ENCODE data around the gene OARD1. TPM values are rescaled to one million over a fixed set of nuclear protein-coding genes. Genes with fewer than 3 reads are reported as not detected.
"Not testable (repeated sequence)": the region's sequence is repeated elsewhere in the genome, so short reads cannot be mapped to it uniquely, and the experiment has no call there.

The OARD1 gene
- total RNA-seq (2014; rRNA removed; shearing (Covaris generic)): 24.8 and 30.8 TPM in 2 replicates

DNA sequence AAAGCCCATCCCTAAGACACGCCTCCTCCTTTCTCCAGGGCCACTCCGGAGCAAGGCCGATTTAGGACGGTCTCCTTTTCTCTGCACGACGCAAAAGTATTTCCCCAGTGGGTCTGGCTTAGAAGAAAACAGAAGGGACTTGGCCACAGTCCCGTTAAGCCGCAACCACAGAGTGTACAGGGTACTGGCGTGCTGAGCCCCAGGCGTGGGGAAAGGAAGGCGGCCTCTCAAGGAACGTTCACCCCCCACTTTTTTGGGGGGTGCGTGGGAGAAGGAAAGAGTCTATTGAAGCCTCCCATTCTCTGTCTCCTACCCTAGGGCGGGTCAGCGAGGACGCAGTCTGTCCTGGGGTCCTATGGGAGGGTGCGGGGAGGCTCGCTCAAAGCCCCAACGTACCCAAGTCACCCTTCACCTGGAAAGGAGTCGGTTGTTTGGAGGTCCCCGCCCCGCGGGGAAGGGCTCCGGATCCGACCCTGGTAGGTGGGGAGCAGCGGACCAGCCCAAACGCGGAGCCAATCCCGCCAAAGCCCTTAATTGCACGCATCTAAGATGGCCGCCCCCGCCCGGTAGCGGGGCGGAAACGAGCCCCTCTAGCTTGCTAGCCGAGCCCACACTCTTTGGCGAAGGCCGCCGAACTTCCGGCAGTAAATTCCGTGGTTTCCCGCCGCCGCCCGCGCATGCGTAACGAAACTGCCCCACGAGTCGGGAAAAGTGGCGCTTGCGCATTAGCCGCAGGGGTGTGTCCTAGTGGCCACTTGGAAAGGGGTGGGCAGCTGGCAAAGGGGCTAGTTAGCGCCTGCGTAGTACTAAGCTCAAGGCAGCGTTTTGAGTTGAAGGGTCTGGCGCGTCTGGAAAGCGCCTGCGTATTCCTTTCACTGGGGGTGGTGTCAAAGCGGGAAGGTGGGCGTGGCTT is at the start of gene OARD1:
Gene OARD1 (minus strand): TSS at position 434 of the 913 bp plus-strand sequence. CDS start 722 bp downstream, outside the sequence.
- H3K4me3 ChIP-seq: peak within 1 kb of the TSS; percentile 96
- peak; percentile 99 to 100 for DNase-seq

DNA sequence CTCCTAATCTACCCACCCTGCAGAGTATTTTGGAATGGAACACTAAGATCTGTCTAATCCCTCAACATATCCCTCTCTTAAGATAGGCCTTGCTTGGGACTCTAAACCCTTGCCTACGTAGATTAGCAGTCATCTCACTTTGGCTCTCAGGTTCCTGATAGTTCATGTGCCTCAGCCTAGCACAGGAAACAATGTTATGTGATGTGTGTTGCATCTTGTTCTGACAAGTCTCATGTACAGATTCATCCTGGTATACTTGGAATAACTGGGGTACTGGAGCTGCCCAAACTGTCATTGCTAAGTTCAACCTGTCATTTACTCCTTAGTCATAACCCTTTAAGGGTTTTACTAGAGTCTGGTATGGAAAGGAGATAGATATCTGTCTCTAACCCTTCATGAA is 47.9 kb upstream of the OARD1 start:
- Histone ChIP-seq H3K4me1 (0 out of 2 replicates have a peak, but pooled peaks cover 5% of the 10 kb centered on the region), H3K36me3 (no peaks in the 10 kb centered on the region), H3K4me3 (no peak overlapping the region), H3K27me3 (no peaks in the 10 kb centered on the region), H3K9me3 (replicated peaks) (no peaks in the 10 kb centered on the region), H3K27ac (no peak overlapping the region)
- DNase-seq: no peak

More for the DNA sequence above, at the start of gene OARD1:
- Histone ChIP-seq H3K27me3 (no peaks in the 10 kb centered on the region), H3K36me3 (peaks cover 1% of the 10 kb centered on the region; the same call in 1 of the 2 replicates), H3K4me1 (peaks cover 4% of the 10 kb centered on the region; the same call in 1 of the 2 replicates), H3K9me3 (replicated peaks) (no peaks in the 10 kb centered on the region), H3K27ac (peak within 1 kb of the TSS; percentile 87)

DNA sequence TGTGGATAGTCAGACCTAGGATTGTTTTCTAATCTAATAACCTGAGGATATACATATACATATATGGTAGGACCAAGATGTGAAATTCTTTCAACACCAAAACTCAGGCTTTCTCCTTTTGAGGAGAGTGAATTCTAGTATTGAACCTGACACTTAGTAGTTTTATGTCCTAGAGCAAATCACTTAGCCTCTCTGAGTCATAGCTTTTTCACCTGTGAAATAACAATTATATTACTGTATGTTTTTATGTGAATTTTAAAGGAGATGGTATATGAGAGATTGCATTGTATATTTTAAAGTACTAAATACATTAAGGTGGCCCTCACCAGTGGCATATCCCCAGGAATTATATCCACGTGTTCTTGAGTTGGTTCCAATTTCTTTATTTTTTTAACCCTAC is 47.4 kb upstream of the OARD1 start:
- Histone ChIP-seq H3K4me1 (0 out of 2 replicates have a peak, but pooled peaks cover 5% of the 10 kb centered on the region), H3K36me3 (no peaks in the 10 kb centered on the region), H3K27me3 (no peaks in the 10 kb centered on the region), H3K27ac (no peak overlapping the region), H3K4me3 (no peak overlapping the region), H3K9me3 (replicated peaks) (no peaks in the 10 kb centered on the region)
- no peak for DNase-seq

- H3K4me1 ChIP-seq; DNase-seq; H3K27me3 ChIP-seq; H3K36me3 ChIP-seq; H3K27ac ChIP-seq; H3K4me3 ChIP-seq; H3K9me3 ChIP-seq (replicated peaks): not testable (repeated sequence)
Observed at GRCh38 chr6:41115027-41115426, 42.9 kb upstream of the OARD1 start.

DNA sequence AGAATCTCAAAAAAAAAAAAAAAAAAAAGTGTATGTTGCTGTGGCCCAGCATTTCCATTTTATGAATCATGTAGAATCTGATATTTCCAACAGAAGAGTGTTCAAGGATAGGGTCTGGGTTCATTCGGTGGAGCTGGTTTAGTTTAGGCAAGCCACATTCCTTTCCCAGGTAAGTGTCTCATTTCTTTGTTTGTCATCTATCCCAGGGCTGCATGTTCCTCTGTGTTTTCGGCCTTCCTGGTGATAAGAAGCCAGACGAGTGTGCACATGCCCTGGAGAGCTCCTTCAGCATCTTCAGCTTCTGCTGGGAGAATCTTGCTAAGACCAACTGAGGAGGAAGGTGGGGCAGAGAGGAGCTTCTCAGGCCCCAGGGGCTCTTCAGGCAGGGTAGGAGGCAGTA is 38.9 kb upstream of the OARD1 start:
- DNase-seq: no peak

DNA sequence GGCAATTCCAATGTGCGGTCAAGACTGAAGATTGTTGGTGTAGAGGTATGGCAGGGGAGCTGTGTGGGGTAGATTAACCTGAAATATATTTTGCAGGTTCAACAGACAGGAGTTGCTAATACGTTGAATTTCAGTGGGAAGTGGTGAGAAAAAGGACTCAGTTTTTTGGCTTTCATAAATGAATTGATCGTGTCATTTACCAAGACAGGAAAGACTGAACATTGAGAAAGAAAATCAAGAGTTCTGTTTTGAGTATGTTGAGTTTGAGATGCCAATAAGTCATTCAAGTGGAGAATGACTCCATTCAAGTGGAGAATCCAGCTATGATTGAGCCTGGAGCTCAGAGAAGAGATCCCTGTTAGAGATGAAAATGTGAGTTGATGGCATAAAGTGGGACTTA is 31.7 kb upstream of the OARD1 start:
- Histone ChIP-seq H3K4me1 (no peaks in the 10 kb centered on the region), H3K9me3 (replicated peaks) (no peaks in the 10 kb centered on the region), H3K27ac (no peak overlapping the region), H3K36me3 (peaks cover 19% of the 10 kb centered on the region), H3K4me3 (no peak overlapping the region), H3K27me3 (no peaks in the 10 kb centered on the region)
- no peak for DNase-seq

More for the DNA sequence above, 38.9 kb upstream of the OARD1 start:
- no peak overlapping the region for H3K4me3 ChIP-seq
- no peaks in the 10 kb centered on the region for H3K27me3 ChIP-seq
- H3K9me3 ChIP-seq (replicated peaks): no peaks in the 10 kb centered on the region
- no peaks in the 10 kb centered on the region for H3K4me1 ChIP-seq
- H3K27ac ChIP-seq: no peak overlapping the region
- H3K36me3 ChIP-seq: no peaks in the 10 kb centered on the region

- H3K36me3 ChIP-seq: peaks cover 48% of the 10 kb centered on the region
- DNase-seq: no peak
- no peak overlapping the region for H3K27ac ChIP-seq
- no peaks in the 10 kb centered on the region for H3K27me3 ChIP-seq
- peaks cover 10% of the 10 kb centered on the region for H3K4me1 ChIP-seq
- H3K9me3 ChIP-seq (replicated peaks): no peaks in the 10 kb centered on the region
- H3K4me3 ChIP-seq: no peak overlapping the region
Observed at GRCh38 chr6:41100871-41101287, 28.7 kb upstream of the OARD1 start.

GRCh38 chr6:41098366-41098765 is 26.2 kb upstream of the OARD1 start:
- Histone ChIP-seq H3K36me3 (peaks cover 73% of the 10 kb centered on the region), H3K4me3 (no peak overlapping the region), H3K4me1 (peaks cover 10% of the 10 kb centered on the region), H3K27ac (no peak overlapping the region), H3K9me3 (replicated peaks) (no peaks in the 10 kb centered on the region), H3K27me3 (no peaks in the 10 kb centered on the region)
- DNase-seq: no peak

DNA sequence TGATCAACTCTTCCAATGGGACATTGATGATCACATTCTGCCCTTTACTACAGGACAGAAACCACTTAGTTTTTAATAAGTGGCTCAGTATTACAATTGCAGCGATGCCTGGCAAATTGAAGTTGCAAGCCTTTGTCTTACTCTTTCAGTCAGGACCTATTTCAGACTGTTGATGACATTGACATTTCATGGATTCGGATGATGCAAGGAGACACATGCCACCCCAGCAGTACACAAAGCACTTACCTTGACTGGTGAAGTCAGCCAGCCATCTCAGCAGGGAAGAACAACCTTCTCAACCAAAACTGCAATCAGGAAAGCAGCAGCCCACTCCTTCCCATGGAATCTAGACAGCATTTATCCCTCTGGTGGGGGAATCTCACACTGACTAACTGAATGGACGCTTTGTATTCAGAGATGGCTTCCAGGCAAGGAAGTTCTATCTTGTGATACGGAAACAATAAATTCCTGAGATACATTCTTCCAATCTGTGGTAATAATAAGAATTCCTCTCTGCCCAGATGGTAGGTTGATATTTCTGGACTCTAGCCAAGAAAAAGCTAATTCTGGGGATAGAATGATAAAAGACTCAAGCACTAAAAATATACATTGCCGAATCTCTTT is 25.4 kb upstream of the OARD1 start:
- Histone ChIP-seq H3K27me3 (no peaks in the 10 kb centered on the region), H3K4me3 (no peak overlapping the region), H3K36me3 (peaks cover 79% of the 10 kb centered on the region), H3K9me3 (replicated peaks) (no peaks in the 10 kb centered on the region), H3K4me1 (peaks cover 10% of the 10 kb centered on the region), H3K27ac (no peak overlapping the region)
- peak in 1 of 2 experiments; percentile 5 for DNase-seq

- peaks cover 10% of the 10 kb centered on the region for H3K4me1 ChIP-seq
- no peak overlapping the region for H3K4me3 ChIP-seq
- H3K27ac ChIP-seq: no peak overlapping the region
- no peaks in the 10 kb centered on the region for H3K27me3 ChIP-seq
- H3K36me3 ChIP-seq: peaks cover 81% of the 10 kb centered on the region
- DNase-seq: no peak
- no peaks in the 10 kb centered on the region for H3K9me3 ChIP-seq (replicated peaks)
Observed at GRCh38 chr6:41093729-41094128, 21.6 kb upstream of the OARD1 start.

DNA sequence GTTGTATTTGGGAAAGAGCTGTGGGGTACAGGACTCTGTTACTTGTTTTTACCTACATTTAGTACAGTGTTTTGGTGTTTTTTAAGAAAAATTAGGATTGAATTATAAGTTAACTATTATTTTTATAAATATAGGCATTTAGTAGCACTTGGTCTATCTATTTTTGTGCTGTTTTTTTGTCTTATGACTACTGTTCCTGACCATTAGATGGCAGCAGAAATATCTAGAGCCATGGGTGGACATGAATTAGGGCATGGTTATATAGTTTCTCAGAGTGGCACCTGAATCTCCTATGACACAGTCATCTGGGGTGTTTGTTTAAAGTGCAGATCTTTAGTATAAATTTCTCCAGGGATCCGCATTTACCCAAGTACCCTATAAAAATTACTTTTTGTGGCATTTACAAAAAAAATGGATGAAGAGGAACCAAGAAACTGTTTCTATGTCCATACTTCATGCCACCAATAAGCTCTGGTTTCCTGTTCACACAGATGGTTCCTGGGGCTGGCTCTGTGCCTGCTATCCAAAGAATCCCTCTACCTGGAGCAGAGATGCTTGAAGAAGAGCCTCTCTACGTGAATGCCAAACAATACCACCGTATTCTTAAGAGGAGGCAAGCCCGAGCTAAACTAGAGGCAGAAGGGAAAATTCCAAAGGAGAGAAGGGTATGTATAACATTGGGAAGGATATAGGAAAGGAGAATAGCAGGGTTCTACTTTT is 20.4 kb upstream of the OARD1 start:
- Histone ChIP-seq H3K36me3 (peaks cover 73% of the 10 kb centered on the region), H3K9me3 (replicated peaks) (no peaks in the 10 kb centered on the region), H3K27me3 (no peaks in the 10 kb centered on the region), H3K4me3 (no peak overlapping the region), H3K4me1 (peaks cover 4% of the 10 kb centered on the region; the same call in 1 of the 2 replicates), H3K27ac (no peak overlapping the region)
- peak in 1 of 2 experiments; percentile 29 for DNase-seq

DNA sequence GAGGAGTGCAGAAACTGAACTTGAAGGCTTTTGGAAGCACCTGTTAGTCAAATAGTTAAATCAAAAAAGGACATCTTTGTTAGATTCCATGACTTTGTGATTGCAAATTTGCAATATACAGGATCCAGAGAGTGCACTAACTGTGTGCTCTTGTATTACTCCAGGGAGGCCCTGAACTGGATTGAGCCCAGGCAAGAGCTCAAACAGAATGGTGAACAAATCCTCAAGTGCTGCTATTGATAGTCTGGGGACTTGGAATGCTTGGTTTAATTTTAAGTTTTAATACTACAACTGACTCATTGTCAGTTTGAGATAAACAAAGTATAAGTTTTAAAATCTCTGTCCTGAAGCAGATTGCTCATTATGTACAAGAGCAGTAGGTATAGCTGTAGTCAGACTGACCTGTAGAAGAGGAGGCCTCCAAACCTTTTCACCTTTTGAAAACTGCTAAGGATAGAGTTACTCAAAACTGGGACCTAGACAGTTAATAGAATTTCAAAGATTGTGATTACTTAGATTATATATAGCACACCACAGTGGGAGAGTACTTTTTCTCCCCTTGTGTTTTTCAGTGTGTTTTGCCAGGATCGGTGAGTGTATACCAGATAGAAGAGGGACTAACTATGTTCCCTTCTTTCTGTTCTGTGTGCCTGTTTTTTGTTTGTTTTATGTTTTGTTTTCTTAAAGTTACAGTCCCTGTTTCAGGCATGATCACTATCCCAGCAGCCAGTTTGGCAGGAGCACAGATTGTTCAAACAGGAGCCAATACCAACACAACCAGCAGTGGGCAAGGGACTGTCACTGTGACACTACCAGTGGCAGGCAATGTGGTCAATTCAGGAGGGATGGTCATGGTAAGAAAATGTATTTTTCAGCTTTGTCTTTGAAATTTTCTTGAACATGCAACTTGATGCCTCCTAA is 18.9 kb upstream of the OARD1 start:
- H3K4me1 ChIP-seq: no peaks in the 10 kb centered on the region
- no peak overlapping the region for H3K27ac ChIP-seq
- DNase-seq: no peak
- no peaks in the 10 kb centered on the region for H3K27me3 ChIP-seq
- H3K36me3 ChIP-seq: peaks cover 73% of the 10 kb centered on the region
- H3K4me3 ChIP-seq: no peak overlapping the region
- H3K9me3 ChIP-seq (replicated peaks): no peaks in the 10 kb centered on the region

DNA sequence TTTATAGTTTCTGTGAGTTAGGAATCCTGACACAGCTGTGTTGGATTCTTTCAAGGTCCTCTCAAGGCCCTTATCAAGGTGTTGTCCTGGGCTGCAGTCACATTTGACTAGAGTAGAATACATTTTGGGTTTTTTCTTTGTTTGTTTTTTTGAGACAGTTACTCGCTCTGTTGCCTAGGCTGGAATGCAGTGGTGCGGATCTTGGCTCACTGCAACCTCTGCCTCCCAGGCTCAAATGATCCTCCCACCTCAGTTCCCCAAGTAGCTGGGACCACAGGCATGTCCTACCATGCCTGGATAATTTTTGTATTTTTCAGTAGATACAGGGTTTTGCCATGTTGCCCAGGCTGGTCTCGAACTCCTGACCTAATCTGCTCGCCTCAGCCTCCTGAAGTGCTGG is 16.3 kb upstream of the OARD1 start:
- H3K36me3 ChIP-seq: peaks cover 64% of the 10 kb centered on the region
- H3K4me1 ChIP-seq: no peaks in the 10 kb centered on the region
- H3K27me3 ChIP-seq: no peaks in the 10 kb centered on the region
- no peak overlapping the region for H3K27ac ChIP-seq
- H3K4me3 ChIP-seq: no peak overlapping the region
- no peak for DNase-seq
- H3K9me3 ChIP-seq (replicated peaks): no peaks in the 10 kb centered on the region

DNA sequence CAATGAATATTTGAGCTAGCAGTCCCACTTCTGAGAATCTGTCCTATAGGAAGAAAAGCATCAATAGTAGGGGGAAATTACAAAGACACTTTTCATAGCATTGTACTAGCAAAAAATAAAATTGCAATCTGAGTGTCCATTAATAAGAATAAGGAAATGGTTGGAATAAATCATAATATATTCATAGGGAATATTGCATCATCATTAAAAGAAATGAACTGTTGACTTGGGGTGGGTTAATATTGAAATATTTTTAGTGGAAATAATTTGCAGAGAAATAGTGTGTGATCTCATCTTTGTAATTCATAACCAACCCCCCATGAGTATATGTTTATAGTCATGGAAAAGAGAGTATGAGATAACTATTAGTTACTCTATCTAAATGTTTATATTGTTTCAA is 13.0 kb upstream of the OARD1 start:
- Histone ChIP-seq H3K4me1 (no peaks in the 10 kb centered on the region), H3K4me3 (no peak overlapping the region), H3K9me3 (replicated peaks) (no peaks in the 10 kb centered on the region), H3K27me3 (no peaks in the 10 kb centered on the region), H3K27ac (no peak overlapping the region), H3K36me3 (peaks cover 55% of the 10 kb centered on the region)
- DNase-seq: no peak

Measured in SJCRH30 (cell line).